Endothelial cell of umbilical vein (primary cell): Measurements from ENCODE around the gene HDAC4. TPM values are rescaled to one million over a fixed set of nuclear protein-coding genes. Genes with fewer than 3 reads are reported as not detected.

Experiments used
- BruUV-seq: library from RNA; stranded (reverse); fragments of 400-500 nt; replicated peaks from 2 replicates; lab custom pipeline; 2021; lab: Mats Ljungman, UMichigan
- CTCF ChIA-PET: fragments of 300-600, 350-600 bp; sonication (Branson Sonifier 250); formaldehyde crosslinking; loops from one replicate; lab custom pipeline; 2021; ENCODE audit warnings: antibody characterized with exemption, inconsistent platforms; lab: Charles Lee
- POLR2A ChIA-PET: fragments of 300-600, 350-600 bp; sonication (Branson Sonifier 250); formaldehyde crosslinking; loops from one replicate; lab custom pipeline; 2021; ENCODE audit warnings: antibody characterized with exemption, inconsistent platforms; lab: Charles Lee
- DNase-seq: peaks from one replicate; pipeline ENCODE4 v3.0.0-alpha.2; 2011; ENCODE audit warnings: low read depth, low spot score
- FAIRE-seq: peaks from 2 replicates; lab custom pipeline; 2011; peaks lifted over from hg19 to GRCh38; lab: Jason Lieb, UNC
- H2AFZ ChIP-seq: 2 replicates; pipeline ENCODE4 v1.6.0; 2012; ENCODE audit warnings: low read depth, low read length, control low read depth, inconsistent platforms
- H3K27ac ChIP-seq: 2 replicates; pipeline ENCODE4 v1.5.1; 2011; ENCODE audit warnings: low read depth, mild to moderate bottlenecking, control low read depth, low read length, moderate library complexity; ENCODE audit not compliant: insufficient read depth
- H3K27me3 ChIP-seq, 2 experiments: 2 replicates each; pipeline versions ENCODE4 v1.6.0 to v1.6.1; 2011; ENCODE audit warnings: low read length in 2 of 2, mixed read lengths in 1 of 2; ENCODE audit not compliant: control insufficient read depth in 2 of 2, insufficient read depth in 2 of 2
- H3K36me3 ChIP-seq, 2 experiments: 2 replicates in 1 of 2; 3 replicates in 1 of 2; pipeline ENCODE4 v1.5.1; 2011; ENCODE audit warnings: low read length in 2 of 2, mild to moderate bottlenecking in 1 of 2, moderate library complexity in 1 of 2; ENCODE audit not compliant: control insufficient read depth in 2 of 2, insufficient read depth in 2 of 2; ENCODE audit errors: extremely low read depth in 1 of 2
- H3K4me1 ChIP-seq: 3 replicates; pipeline ENCODE4 v1.5.1; 2011; ENCODE audit warnings: mild to moderate bottlenecking, low read length; ENCODE audit not compliant: control insufficient read depth, insufficient read depth; ENCODE audit errors: extremely low read depth
- H3K4me2 ChIP-seq: 2 replicates; pipeline ENCODE4 v1.6.1; 2011; ENCODE audit warnings: low read length, control low read depth, mixed read lengths; ENCODE audit not compliant: insufficient read depth
- H3K4me3 ChIP-seq, 3 experiments: fragments of 200-600 bp in 1 of 3; sonication (generic), shearing (Covaris generic) in 1 of 3; replicated peaks in 1 of 3; 2 replicates each; pipeline ENCODE4 v1.5.1; 2011 to 2016; ENCODE audit warnings: control low read depth in 3 of 3, low read length in 3 of 3, mild to moderate bottlenecking in 2 of 3, inconsistent platforms in 1 of 3, low read depth in 1 of 3, moderate library complexity in 1 of 3; ENCODE audit not compliant: insufficient read depth in 1 of 3
- H3K79me2 ChIP-seq: 2 replicates; pipeline ENCODE4 v1.6.0; 2012; ENCODE audit warnings: low read length, inconsistent platforms; ENCODE audit not compliant: control insufficient read depth, insufficient read depth
- H3K9ac ChIP-seq: replicated peaks from 2 replicates; pipeline ENCODE3; 2011; ENCODE audit warnings: low read length, control low read depth; ENCODE audit not compliant: insufficient read depth; ENCODE audit errors: extremely low read depth
- H3K9me1 ChIP-seq: replicated peaks from 3 replicates; pipeline ENCODE4 v1.6.0; 2011; ENCODE audit warnings: mild to moderate bottlenecking, low read length; ENCODE audit not compliant: control insufficient read depth, insufficient read depth; ENCODE audit errors: extremely low read depth
- H3K9me3 ChIP-seq: replicated peaks from 2 replicates; pipeline ENCODE4 v1.5.1; 2012; ENCODE audit warnings: low read length, inconsistent platforms; ENCODE audit not compliant: control insufficient read depth, insufficient read depth
- H4K20me1 ChIP-seq: replicated peaks from 2 replicates; pipeline ENCODE3; 2011; ENCODE audit warnings: mild to moderate bottlenecking, low read length; ENCODE audit not compliant: control insufficient read depth, insufficient read depth; ENCODE audit errors: extremely low read depth
- CTCF ChIP-seq, 2 donors: IDR thresholded peaks; 1 replicate in 1 of 2; 2 replicates in 1 of 2; pipeline ENCODE4 v1.5.1; 2011; ENCODE audit warnings: low read length in 2 of 2, mild to moderate bottlenecking in 2 of 2, moderate library complexity in 2 of 2, control low read depth in 1 of 2, inconsistent platforms in 1 of 2, low read depth in 1 of 2; ENCODE audit not compliant: insufficient read depth in 1 of 2; ENCODE audit errors: extremely low read depth in 1 of 2
- EZH2 ChIP-seq: IDR thresholded peaks from 2 replicates; pipeline ENCODE4 v1.6.1; 2012; ENCODE audit warnings: borderline replicate concordance, low read depth, mild to moderate bottlenecking, moderate library complexity, low read length, inconsistent platforms; ENCODE audit not compliant: severe bottlenecking
- FOS ChIP-seq: IDR thresholded peaks from 2 replicates; pipeline ENCODE4 v1.6.1; 2011; ENCODE audit warnings: mild to moderate bottlenecking, low read length, moderate library complexity, borderline replicate concordance; ENCODE audit not compliant: insufficient read depth
- GATA2 ChIP-seq: IDR thresholded peaks from 2 replicates; pipeline ENCODE4 v1.7.0; 2011; ENCODE audit warnings: low read depth, mild to moderate bottlenecking, moderate library complexity, mixed read lengths, low read length; ENCODE audit not compliant: insufficient read length, insufficient read depth
- JUN ChIP-seq: IDR thresholded peaks from 2 replicates; pipeline ENCODE4 v1.6.1; 2011; ENCODE audit warnings: borderline replicate concordance, low read depth; ENCODE audit not compliant: insufficient read length, insufficient read depth
- MYC ChIP-seq: IDR thresholded peaks from one replicate; pipeline ENCODE4 v1.6.1; 2011; ENCODE audit warnings: mild to moderate bottlenecking, low read depth, low read length
- POLR2A ChIP-seq: IDR thresholded peaks from 2 replicates; pipeline ENCODE4 v1.6.1; 2012; ENCODE audit warnings: low read depth, mild to moderate bottlenecking, control low read depth, low read length
- POLR2AphosphoS5 ChIP-seq: IDR thresholded peaks from 2 replicates; pipeline ENCODE4 v1.6.1; 2012; ENCODE audit warnings: low read depth, mild to moderate bottlenecking, control low read depth, low read length, moderate library complexity; ENCODE audit not compliant: insufficient read depth
- dilution Hi-C: fragments of 300-500 bp; cut with MboI; formaldehyde crosslinking; loops from one replicate; pipeline ENCODE4 v1.15.0; 2019; ENCODE audit warnings: low sequenced_read_pairs; ENCODE audit not compliant: extremely low pct_ligation_motif_present
- intact Hi-C: fragments of 100-400 bp; cut with micrococcal nuclease; formaldehyde crosslinking; loops from one replicate; pipeline ENCODE4 v1.10.0; 2022
- polyA plus RNA-seq, 4 experiments: library from polyadenylated mRNA; depleted of rRNA in 3 of 4; stranded (reverse) in 3 of 4; unstranded in 1 of 4; fragments of >200 nt; gene quantifications; 2 replicates each; pipeline versions ENCODE4 v1.2.1 to v1.2.3, GENCODE V29; 2011 to 2012; ENCODE audit warnings: missing spikeins in 1 of 4
- total RNA-seq: library from RNA; stranded (reverse); gene quantifications from 2 replicates; pipeline ENCODE4 v1.2.3, GENCODE V29; 2021
- TF ChIP-seq, protein P1 (sequence below): IDR thresholded peaks from 2 replicates; pipeline ENCODE4 v1.6.1; 2011; ENCODE audit not compliant: insufficient read depth, insufficient read length

HDAC4 gene
- total and polyA plus RNA-seq, 2 donors (not counting 3 experiments of a cell fraction or from before 2014, with no cell fraction given), result 13.4 to 33.0 TPM

DNA sequence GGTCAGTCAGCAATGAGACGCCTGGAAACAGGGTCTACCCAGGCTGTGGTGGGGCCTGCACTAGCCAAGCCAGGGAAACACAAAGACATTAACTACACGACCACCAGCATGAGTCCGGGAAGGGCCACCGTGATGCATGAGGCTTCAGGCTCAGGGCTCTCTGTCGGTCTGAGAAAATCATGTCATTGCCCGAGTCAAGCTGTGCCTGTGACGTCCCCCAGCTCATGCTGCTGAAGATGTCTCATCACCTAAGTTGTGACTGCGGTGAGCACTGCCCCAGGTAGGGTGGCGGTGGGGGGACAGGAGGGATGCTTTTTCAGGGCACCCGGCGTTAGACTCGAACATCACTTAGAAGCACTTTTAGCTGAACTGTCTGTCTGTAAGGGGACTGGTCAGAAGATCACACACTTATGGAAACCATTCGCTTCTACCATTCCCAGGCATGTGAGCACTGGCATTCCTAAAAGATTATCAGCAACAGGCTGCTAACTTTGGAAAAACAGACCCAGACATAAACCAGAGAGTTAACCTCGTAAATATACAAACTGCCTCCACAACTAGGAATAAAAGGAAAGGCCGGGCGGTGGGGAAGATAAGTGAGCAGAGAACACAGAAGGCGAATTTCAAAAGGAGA lies 234.5 kb downstream of the HDAC4 start:
- Histone ChIP-seq H3K27me3 (no peaks in the 10 kb centered on the region), H2AFZ (no peak overlapping the region), H3K9me1 (no peaks in the 10 kb centered on the region), H3K4me2 (no peak overlapping the region), H3K4me3 (no peak overlapping the region), H3K4me1 (no peaks in the 10 kb centered on the region), H4K20me1 (no peaks in the 10 kb centered on the region), H3K9me3 (no peaks in the 10 kb centered on the region), H3K9ac (no peak overlapping the region), H3K36me3 (peaks cover 0 to 6% of the 10 kb centered on the region in 2 experiments), H3K79me2 (no peaks in the 10 kb centered on the region), H3K27ac (no peak overlapping the region)
- ChIA-PET POLR2A (no interaction called here), CTCF (no interaction called here)
- intact Hi-C loops, result no loop called here
- no peak for DNase-seq
- FAIRE-seq, result no peak
- TF ChIP-seq POLR2A, result no peak
- TF ChIP-seq, protein P1, sequence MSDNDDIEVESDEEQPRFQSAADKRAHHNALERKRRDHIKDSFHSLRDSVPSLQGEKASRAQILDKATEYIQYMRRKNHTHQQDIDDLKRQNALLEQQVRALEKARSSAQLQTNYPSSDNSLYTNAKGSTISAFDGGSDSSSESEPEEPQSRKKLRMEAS, result no peak
- no peak for TF ChIP-seq FOS
- TF ChIP-seq GATA2, result no peak
- TF ChIP-seq POLR2AphosphoS5, result no peak
- no peak for TF ChIP-seq JUN
- dilution Hi-C loops, result no loop called here
- BruUV-seq, result no TSS peak

DNA sequence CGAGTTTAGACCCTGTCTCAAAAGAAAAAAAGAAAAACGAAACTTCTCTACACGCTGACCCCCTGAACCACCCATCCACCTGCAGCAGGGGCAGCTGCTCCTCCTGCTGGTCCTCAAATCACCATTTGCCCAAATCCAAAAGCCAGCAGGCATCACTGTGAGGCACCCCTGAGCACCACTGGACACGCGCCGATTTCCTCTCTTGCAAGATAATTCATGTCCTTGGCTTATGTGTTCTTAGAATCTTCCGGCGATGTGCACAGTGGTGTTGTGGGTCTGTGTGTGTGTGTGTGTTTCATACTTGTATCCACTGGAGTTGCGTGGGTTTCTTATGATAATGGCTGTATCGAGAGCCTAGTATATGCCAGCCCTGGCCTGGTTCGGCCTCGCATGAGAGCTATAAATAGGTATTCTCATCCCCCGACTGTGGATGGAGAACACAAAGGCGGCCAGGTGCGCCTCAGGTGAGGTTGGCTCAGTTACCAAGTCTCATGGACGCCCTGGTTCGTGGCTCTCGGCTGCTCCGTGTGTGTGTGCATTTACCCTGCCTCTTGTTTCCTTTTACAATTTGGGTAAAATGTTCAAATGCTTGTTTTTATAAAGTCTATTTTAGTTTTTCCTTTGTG lies 235.5 kb downstream of the HDAC4 start:
- H3K9me3 ChIP-seq, result no peaks in the 10 kb centered on the region
- no peak for DNase-seq
- no peak for TF ChIP-seq GATA2
- no peak for TF ChIP-seq EZH2
- TF ChIP-seq POLR2A, result no peak
- TF ChIP-seq, protein P1, result no peak
- no peak for TF ChIP-seq FOS
- TF ChIP-seq MYC, result no peak
- TF ChIP-seq JUN, result no peak
- no peak for TF ChIP-seq POLR2AphosphoS5
- no peak for TF ChIP-seq CTCF (IDR thresholded peaks at IDR 0.05; ENCODE audit: extremely low read depth in 1 of 2, insufficient read depth in 1 of 2, low read depth in 1 of 2, low read length in 2 of 2)
- H3K9ac ChIP-seq, result no peak overlapping the region
- BruUV-seq, result no TSS peak
- no peaks in the 10 kb centered on the region for H3K9me1 ChIP-seq
- H3K79me2 ChIP-seq, result no peaks in the 10 kb centered on the region
- POLR2A ChIA-PET, result no interaction called here
- no peak overlapping the region for H3K4me3 ChIP-seq
- no peak for FAIRE-seq
- H3K4me1 ChIP-seq, result no peaks in the 10 kb centered on the region
- no peaks in the 10 kb centered on the region for H3K27me3 ChIP-seq
- H2AFZ ChIP-seq, result no peak overlapping the region
- H3K27ac ChIP-seq, result no peak overlapping the region
- dilution Hi-C loops, result no loop called here
- H4K20me1 ChIP-seq, result no peaks in the 10 kb centered on the region
- intact Hi-C loops, result no loop called here
- CTCF ChIA-PET, result no interaction called here
- peaks cover 0 to 6% of the 10 kb centered on the region in 2 experiments for H3K36me3 ChIP-seq
- H3K4me2 ChIP-seq, result no peak overlapping the region
